B cell (primary cell): ENCODE results near the gene ALDH4A1. TPM values are rescaled to one million over a fixed set of nuclear protein-coding genes. Genes with fewer than 3 reads are reported as not detected.

ENCODE experiments used
- ATAC-seq: fragments of 200-7000 bp; cut with Tn5 transposase; one replicate; pipeline ENCODE4 v1.10.0; 2021; ENCODE audit warnings: low read depth, mild to moderate bottlenecking, moderate number of reproducible peaks, moderate library complexity
- CTCF ChIA-PET: fragments of 350-600 bp; sonication (Branson Sonifier 250); formaldehyde crosslinking; loops from one replicate; lab custom pipeline; 2021; ENCODE audit warnings: antibody characterized with exemption, inconsistent platforms; lab: Charles Lee
- POLR2A ChIA-PET: fragments of 350-600 bp; sonication (Branson Sonifier 250); formaldehyde crosslinking; loops from one replicate; lab custom pipeline; 2021; ENCODE audit warnings: antibody characterized with exemption; lab: Charles Lee
- DNase-seq: peaks from one replicate; pipeline ENCODE4 v3.0.0; 2013
- H2AFZ ChIP-seq: 2 replicates; pipeline ENCODE4 v1.6.1; 2012; ENCODE audit warnings: mild to moderate bottlenecking, low read depth, low read length; ENCODE audit not compliant: insufficient read depth, poor library complexity, severe bottlenecking
- H3K27ac ChIP-seq, 2 donors: 1 replicate in 1 of 2; 2 replicates in 1 of 2; pipeline ENCODE4 v1.5.1; 2012 to 2013; ENCODE audit warnings: low read length in 2 of 2, mild to moderate bottlenecking in 2 of 2, moderate library complexity in 1 of 2
- H3K27me3 ChIP-seq, 4 experiments: fragments of 200-600 bp in 1 of 4; sonication (generic) in 1 of 4; replicated peaks in 1 of 4; 1 replicate in 2 of 4; 2 replicates in 2 of 4; pipeline versions ENCODE4 v1.6.1 to v1.7.0; 2013 to 2016; ENCODE audit warnings: low read length in 3 of 4, mild to moderate bottlenecking in 2 of 4, mixed read lengths in 1 of 4, moderate library complexity in 1 of 4; ENCODE audit not compliant: insufficient read depth in 4 of 4, control insufficient read depth in 3 of 4; ENCODE audit errors: control extremely low read depth in 1 of 4
- H3K36me3 ChIP-seq, 2 experiments: replicated peaks in 1 of 2; 1 replicate in 1 of 2; 2 replicates in 1 of 2; pipeline versions ENCODE4 v1.6.1 to v1.7.1; 2013; ENCODE audit warnings: low read length in 1 of 2; ENCODE audit not compliant: insufficient read depth in 2 of 2, control insufficient read depth in 1 of 2; ENCODE audit errors: control extremely low read depth in 1 of 2, extremely low read depth in 1 of 2
- H3K4me1 ChIP-seq, 2 donors: fragments of 200-600 bp in 1 of 2; sonication (generic) in 1 of 2; 1 replicate in 1 of 2; 2 replicates in 1 of 2; pipeline versions ENCODE4 v1.5.1 to v1.6.1; 2013 to 2017; ENCODE audit warnings: low read length in 2 of 2; ENCODE audit not compliant: control insufficient read depth in 2 of 2, insufficient read depth in 2 of 2
- H3K4me2 ChIP-seq: replicated peaks from 2 replicates; pipeline ENCODE3; 2012; ENCODE audit warnings: mild to moderate bottlenecking, low read depth, low read length; ENCODE audit not compliant: poor library complexity, severe bottlenecking
- H3K4me3 ChIP-seq, 5 experiments: fragments of 200-600 bp in 1 of 5; sonication (generic) in 1 of 5; 1 replicate in 3 of 5; 2 replicates in 2 of 5; pipeline versions ENCODE4 v1.5.1 to v1.7.0; 2011 to 2016; ENCODE audit warnings: low read length in 4 of 5, mild to moderate bottlenecking in 4 of 5, low read depth in 2 of 5, control low read depth in 1 of 5, moderate library complexity in 1 of 5; ENCODE audit not compliant: insufficient read depth in 1 of 5; ENCODE audit errors: control extremely low read depth in 1 of 5, extremely low read depth in 1 of 5
- H3K79me2 ChIP-seq: fragments of 200-600 bp; sonication (generic); one replicate; pipeline ENCODE4 v1.6.0; 2016; ENCODE audit warnings: low read length; ENCODE audit not compliant: control insufficient read depth, insufficient read depth
- H3K9ac ChIP-seq: fragments of 200-600 bp; sonication (generic); 2 replicates; pipeline ENCODE4 v1.6.1; 2017; ENCODE audit warnings: mild to moderate bottlenecking, low read length, moderate library complexity
- H3K9me3 ChIP-seq, 3 donors: one replicate each; pipeline versions ENCODE4 v1.6.1 to v1.7.1; 2013; ENCODE audit warnings: low read length in 2 of 3; ENCODE audit not compliant: control insufficient read depth in 2 of 3, insufficient read depth in 1 of 3; ENCODE audit errors: control extremely low read depth in 1 of 3
- H4K20me1 ChIP-seq: 2 replicates; pipeline ENCODE4 v1.6.0; 2012; ENCODE audit warnings: mild to moderate bottlenecking, low read length; ENCODE audit not compliant: insufficient read depth, control insufficient read depth, poor library complexity, severe bottlenecking
- H3K27ac Mint-ChIP-seq: one replicate; pipeline ENCODE4 v1.8.0; 2021; ENCODE audit warnings: mixed read lengths
- H3K27me3 Mint-ChIP-seq: one replicate; pipeline ENCODE4 v1.8.0; 2021; ENCODE audit warnings: mixed read lengths
- H3K4me1 Mint-ChIP-seq: one replicate; pipeline ENCODE4 v1.8.0; 2021; ENCODE audit warnings: mixed read lengths
- H3K4me3 Mint-ChIP-seq: one replicate; pipeline ENCODE4 v1.8.0; 2021; ENCODE audit warnings: mixed read lengths
- H3K9me3 Mint-ChIP-seq: one replicate; pipeline ENCODE4 v1.8.0; 2022; ENCODE audit warnings: mixed read lengths; ENCODE audit not compliant: insufficient read depth
- CTCF ChIP-seq: fragments of 200-600 bp; IDR thresholded peaks from one replicate; pipeline ENCODE4 v1.8.0; 2022; ENCODE audit warnings: antibody characterized with exemption, mild to moderate bottlenecking
- EZH2 ChIP-seq: IDR thresholded peaks from 2 replicates; pipeline ENCODE4 v1.6.1; 2012; ENCODE audit warnings: borderline replicate concordance, low read depth, mild to moderate bottlenecking, moderate library complexity, low read length; ENCODE audit not compliant: insufficient read depth, poor library complexity, severe bottlenecking
- WGBS: methylation state at CpG from one replicate; pipeline ENCODE4 v1.1.5; 2013; ENCODE audit warnings: missing lambda C conversion rate; ENCODE audit not compliant: insufficient coverage; 5-methylcytosine and 5-hydroxymethylcytosine counted together
- intact Hi-C: fragments of 100-400 bp; cut with micrococcal nuclease; formaldehyde crosslinking; loops from one replicate; pipeline ENCODE4 v1.10.0; 2022
- polyA plus RNA-seq: library from polyadenylated mRNA; depleted of rRNA; stranded (reverse); fragments of >200 nt; gene quantifications from 2 replicates; pipeline ENCODE4 v1.2.3, GENCODE V29; 2012
- total RNA-seq, 2 donors: library from RNA; stranded (reverse); fragments of 120-200 nt in 1 of 2; gene quantifications; 1 replicate in 1 of 2; 2 replicates in 1 of 2; pipeline versions ENCODE4 v1.2.3 to v1.2.4, GENCODE V29; 2013 to 2022

ALDH4A1 gene
- total and polyA plus RNA-seq, 2 donors (not counting 1 experiment from before 2014, with no cell fraction given): 2.7 to 3.4 TPM

DNA sequence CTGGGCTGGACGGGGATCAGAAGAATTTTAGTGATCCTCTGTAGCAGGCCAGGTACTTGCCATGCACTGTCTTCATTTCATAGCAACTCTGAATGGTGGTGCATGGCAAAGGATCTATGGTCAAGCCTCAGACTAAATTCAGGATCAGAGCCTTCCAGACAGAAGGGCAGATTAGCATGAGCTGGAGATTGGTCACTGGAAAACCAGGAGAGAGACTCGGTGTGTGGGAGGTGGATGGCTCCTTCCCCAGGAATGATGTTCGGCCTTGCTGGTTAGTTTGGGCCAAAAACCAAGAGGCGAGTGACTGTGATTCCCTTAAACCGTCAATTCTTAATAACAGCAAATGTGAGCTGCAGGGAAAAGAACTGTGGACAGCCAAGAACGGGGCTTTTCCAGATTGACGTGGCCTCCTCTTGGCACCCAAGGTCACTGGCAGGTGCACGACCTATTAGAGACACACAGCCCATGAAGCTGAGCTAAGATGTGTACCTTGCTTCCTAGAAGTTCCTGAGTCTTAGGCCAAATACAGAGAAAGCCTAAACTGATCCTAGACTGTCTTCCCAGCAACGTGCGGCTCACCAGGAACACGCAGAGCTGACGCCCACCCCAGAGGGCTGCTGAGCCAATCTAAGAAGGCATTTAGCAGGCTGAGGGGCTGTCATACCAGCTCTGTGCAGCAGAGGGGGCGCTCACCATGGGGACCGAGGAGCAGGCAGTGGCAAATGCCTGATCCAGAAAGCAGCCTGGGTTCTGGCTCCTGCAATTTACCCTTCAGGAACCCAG is 18.5 kb downstream of the ALDH4A1 start:
- Histone ChIP-seq H3K36me3 (peaks cover 0 to 5% of the 10 kb centered on the region in 2 experiments), H3K4me2 (no peak overlapping the region), H4K20me1 (no peaks in the 10 kb centered on the region), H3K4me1 (no peaks in the 10 kb centered on the region), H3K79me2 (no peaks in the 10 kb centered on the region), H3K27ac (no peak overlapping the region), H3K4me3 (no peak overlapping the region), H3K9ac (no peak overlapping the region), H2AFZ (no peak overlapping the region), H3K9me3 (no peaks in the 10 kb centered on the region), H3K27me3 (no peaks in the 10 kb centered on the region)
- 64% methylated on average over 14 of the region's 14 CpGs for WGBS
- DNase-seq: peak; percentile 76
- POLR2A ChIA-PET: no interaction called here
- Mint-ChIP-seq H3K27me3 (no peaks in the 10 kb centered on the region), H3K27ac (no peak overlapping the region), H3K4me3 (no peak overlapping the region), H3K4me1 (no peaks in the 10 kb centered on the region), H3K9me3 (no peaks in the 10 kb centered on the region)
- peak; percentile 79 for ATAC-seq
- TF ChIP-seq EZH2 (no peak), CTCF (peak; percentile 96)
- CTCF ChIA-PET: interaction anchor here (0.7 to 6.1 kb wide), 30 partner anchors 9 to 524 kb away, joined by 3 to 91 read pairs (median 6); partner anchors contain the start of genes ALDH4A1 and IFFO2
- intact Hi-C loops: loop anchor here (1.0 kb wide), 3 partner anchors 23 to 212 kb away; no protein-coding TSS in a partner anchor

- Histone ChIP-seq H3K4me2 (no peak overlapping the region), H3K4me1 (no peaks in the 10 kb centered on the region), H2AFZ (no peak overlapping the region), H3K27ac (no peak overlapping the region), H3K79me2 (no peaks in the 10 kb centered on the region), H3K36me3 (peaks cover 0 to 2% of the 10 kb centered on the region in 2 experiments), H3K9ac (no peak overlapping the region), H3K9me3 (no peaks in the 10 kb centered on the region), H4K20me1 (no peaks in the 10 kb centered on the region), H3K4me3 (no peak overlapping the region), H3K27me3 (no peaks in the 10 kb centered on the region)
- no peak overlapping the region for H3K4me3 Mint-ChIP-seq
- WGBS: 96% methylated on average over 23 of the region's 23 CpGs
- CTCF ChIA-PET: interaction anchor here (1.0 to 6.1 kb wide), 9 partner anchors 8 to 283 kb away, joined by 3 to 91 read pairs (median 8); partner anchors contain the start of gene IFFO2
- H3K27ac Mint-ChIP-seq: no peak overlapping the region
- H3K4me1 Mint-ChIP-seq: no peaks in the 10 kb centered on the region
- intact Hi-C loops: no loop called here
- TF ChIP-seq CTCF: no peak
- TF ChIP-seq EZH2: no peak
- DNase-seq (no peak), ATAC-seq (no peak)
- no peaks in the 10 kb centered on the region for H3K27me3 Mint-ChIP-seq
- POLR2A ChIA-PET: no interaction called here
- H3K9me3 Mint-ChIP-seq: no peaks in the 10 kb centered on the region
Measured at GRCh38 chr1:18883079-18883478, 19.3 kb downstream of the ALDH4A1 start.
